ENCODE measurements around the gene PPP1R1B.
A peak's percentile ranks its signal among the peaks of the same experiment; 100 is the strongest.

PPP1R1B gene

DNA sequence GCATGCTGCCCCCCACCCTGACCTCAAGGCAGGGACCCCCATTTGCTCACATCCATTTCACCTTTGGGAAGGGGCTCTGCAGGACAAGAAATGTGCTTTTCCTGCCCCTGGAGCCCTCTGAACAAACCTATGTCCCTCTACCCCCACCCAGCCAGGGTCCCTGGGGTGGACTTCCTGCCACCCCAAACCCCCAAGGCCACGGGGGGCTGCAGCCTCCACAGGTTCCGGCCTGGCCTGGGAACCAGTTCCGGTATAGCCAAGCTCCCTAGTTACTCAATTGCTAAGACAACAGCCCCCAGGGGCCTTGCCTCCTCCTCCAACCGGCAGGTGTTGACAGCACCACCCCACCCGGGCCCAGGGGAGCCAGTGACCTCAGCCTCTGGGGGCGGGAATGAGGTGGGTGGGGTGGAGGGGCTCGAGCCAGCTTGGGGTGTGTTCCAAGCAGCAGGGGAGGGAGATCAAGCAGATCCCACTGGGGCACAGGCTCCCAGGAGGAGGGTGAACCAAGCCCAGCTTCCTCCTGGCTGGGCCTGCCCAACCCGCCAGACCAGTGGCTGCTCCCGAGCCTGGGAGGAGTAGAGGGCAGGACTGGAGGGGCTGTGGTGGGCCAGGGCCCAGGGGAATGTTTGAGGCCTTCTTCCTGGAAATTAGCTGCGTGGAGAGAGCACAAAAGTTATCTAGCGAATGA lies 48.1 kb downstream of the PPP1R1B start:
- TF ChIP-seq FOXM1 (IDR thresholded peaks at IDR 0.05; ENCODE audit: borderline replicate concordance, low read depth), result no peak
- TF ChIP-seq, protein P1, sequence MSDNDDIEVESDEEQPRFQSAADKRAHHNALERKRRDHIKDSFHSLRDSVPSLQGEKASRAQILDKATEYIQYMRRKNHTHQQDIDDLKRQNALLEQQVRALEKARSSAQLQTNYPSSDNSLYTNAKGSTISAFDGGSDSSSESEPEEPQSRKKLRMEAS (IDR thresholded peaks at IDR 0.05), result peak; percentile 68; the same call in 1 of the 2 replicates
- TF ChIP-seq TCF12 (IDR thresholded peaks at IDR 0.05; ENCODE audit: low read depth), result peak; percentile 82
- TF ChIP-seq EP300 (IDR thresholded peaks at IDR 0.05; ENCODE audit: borderline replicate concordance), result peak; percentile 75
- TF ChIP-seq ZBTB7A (IDR thresholded peaks at IDR 0.05; ENCODE audit: low read depth), result peak; percentile 94
- no peak for TF ChIP-seq TAF1 (IDR thresholded peaks at IDR 0.05; ENCODE audit: low read depth)
- TF ChIP-seq RAD21 (IDR thresholded peaks at IDR 0.05; ENCODE audit: low read depth), result no peak
- TF ChIP-seq NFIC (IDR thresholded peaks at IDR 0.05), result peak; percentile 73
- peak; percentile 7; the same call in 1 of the 2 replicates for TF ChIP-seq CEBPB (IDR thresholded peaks at IDR 0.05)
- TF ChIP-seq CREB1 (IDR thresholded peaks at IDR 0.05; ENCODE audit: low read depth), result no peak
- TF ChIP-seq, protein P2, sequence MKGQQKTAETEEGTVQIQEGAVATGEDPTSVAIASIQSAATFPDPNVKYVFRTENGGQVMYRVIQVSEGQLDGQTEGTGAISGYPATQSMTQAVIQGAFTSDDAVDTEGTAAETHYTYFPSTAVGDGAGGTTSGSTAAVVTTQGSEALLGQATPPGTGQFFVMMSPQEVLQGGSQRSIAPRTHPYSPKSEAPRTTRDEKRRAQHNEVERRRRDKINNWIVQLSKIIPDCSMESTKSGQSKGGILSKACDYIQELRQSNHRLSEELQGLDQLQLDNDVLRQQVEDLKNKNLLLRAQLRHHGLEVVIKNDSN (IDR thresholded peaks at IDR 0.05), result no peak
- TF ChIP-seq YY1 (IDR thresholded peaks at IDR 0.05; ENCODE audit: low read depth), result 0 out of 2 replicates have a peak, but pooled peaks have one; percentile 4
- TF ChIP-seq, protein P3, sequence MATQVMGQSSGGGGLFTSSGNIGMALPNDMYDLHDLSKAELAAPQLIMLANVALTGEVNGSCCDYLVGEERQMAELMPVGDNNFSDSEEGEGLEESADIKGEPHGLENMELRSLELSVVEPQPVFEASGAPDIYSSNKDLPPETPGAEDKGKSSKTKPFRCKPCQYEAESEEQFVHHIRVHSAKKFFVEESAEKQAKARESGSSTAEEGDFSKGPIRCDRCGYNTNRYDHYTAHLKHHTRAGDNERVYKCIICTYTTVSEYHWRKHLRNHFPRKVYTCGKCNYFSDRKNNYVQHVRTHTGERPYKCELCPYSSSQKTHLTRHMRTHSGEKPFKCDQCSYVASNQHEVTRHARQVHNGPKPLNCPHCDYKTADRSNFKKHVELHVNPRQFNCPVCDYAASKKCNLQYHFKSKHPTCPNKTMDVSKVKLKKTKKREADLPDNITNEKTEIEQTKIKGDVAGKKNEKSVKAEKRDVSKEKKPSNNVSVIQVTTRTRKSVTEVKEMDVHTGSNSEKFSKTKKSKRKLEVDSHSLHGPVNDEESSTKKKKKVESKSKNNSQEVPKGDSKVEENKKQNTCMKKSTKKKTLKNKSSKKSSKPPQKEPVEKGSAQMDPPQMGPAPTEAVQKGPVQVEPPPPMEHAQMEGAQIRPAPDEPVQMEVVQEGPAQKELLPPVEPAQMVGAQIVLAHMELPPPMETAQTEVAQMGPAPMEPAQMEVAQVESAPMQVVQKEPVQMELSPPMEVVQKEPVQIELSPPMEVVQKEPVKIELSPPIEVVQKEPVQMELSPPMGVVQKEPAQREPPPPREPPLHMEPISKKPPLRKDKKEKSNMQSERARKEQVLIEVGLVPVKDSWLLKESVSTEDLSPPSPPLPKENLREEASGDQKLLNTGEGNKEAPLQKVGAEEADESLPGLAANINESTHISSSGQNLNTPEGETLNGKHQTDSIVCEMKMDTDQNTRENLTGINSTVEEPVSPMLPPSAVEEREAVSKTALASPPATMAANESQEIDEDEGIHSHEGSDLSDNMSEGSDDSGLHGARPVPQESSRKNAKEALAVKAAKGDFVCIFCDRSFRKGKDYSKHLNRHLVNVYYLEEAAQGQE (IDR thresholded peaks at IDR 0.05; ENCODE audit: low read depth), result no peak
- TF ChIP-seq EGR1 (IDR thresholded peaks at IDR 0.05), result peak; percentile 61
- 0 out of 2 replicates have a peak, but pooled peaks have one; percentile 30 for TF ChIP-seq TEAD4 (IDR thresholded peaks at IDR 0.05)

DNA sequence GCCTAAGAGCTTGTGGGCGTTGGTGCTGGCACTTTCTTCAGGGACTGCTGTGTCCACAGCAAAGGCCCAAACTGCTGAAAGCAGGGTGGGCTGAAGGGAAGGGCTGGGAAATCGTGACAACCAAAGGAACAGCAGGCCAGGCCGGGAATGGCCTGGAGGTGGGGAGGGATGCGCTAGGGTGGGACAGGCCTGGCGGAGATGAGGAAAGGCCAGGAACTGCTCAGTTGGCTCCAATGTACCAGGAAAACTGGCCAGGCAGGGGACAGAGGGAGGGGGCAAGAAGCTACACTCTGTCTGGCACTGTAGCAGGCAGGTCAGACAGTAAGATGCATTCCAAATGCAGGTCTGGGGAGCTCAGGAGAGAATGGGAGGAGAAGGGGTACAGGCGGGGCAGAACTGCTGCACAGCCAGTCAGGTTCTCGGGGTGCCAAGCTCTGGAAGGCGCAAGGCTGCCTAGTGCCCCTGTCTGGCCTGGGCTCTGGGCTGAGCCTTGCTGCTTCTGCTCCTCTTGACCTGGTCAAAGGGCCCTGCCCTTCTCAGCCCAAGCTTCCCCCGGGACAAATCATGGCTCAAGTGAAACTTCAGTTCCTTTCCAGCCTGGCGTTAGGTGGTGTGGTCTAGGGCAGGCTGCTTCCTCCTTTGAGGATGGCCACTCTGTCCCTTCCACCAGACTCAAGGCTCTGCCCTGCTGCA lies 48.8 kb downstream of the PPP1R1B start:
- no peak for TF ChIP-seq FOXM1 (IDR thresholded peaks at IDR 0.05; ENCODE audit: borderline replicate concordance, low read depth)
- no peak for TF ChIP-seq ZBTB7A (IDR thresholded peaks at IDR 0.05; ENCODE audit: low read depth)
- TF ChIP-seq, protein P2 (IDR thresholded peaks at IDR 0.05), result no peak
- no peak for TF ChIP-seq TAF1 (IDR thresholded peaks at IDR 0.05; ENCODE audit: low read depth)
- no peak for TF ChIP-seq RAD21 (IDR thresholded peaks at IDR 0.05; ENCODE audit: low read depth)
- no peak for TF ChIP-seq CEBPB (IDR thresholded peaks at IDR 0.05)
- TF ChIP-seq YY1 (IDR thresholded peaks at IDR 0.05; ENCODE audit: low read depth), result no peak
- TF ChIP-seq TCF12 (IDR thresholded peaks at IDR 0.05; ENCODE audit: low read depth), result no peak
- no peak for TF ChIP-seq NFIC (IDR thresholded peaks at IDR 0.05)
- no peak for TF ChIP-seq TEAD4 (IDR thresholded peaks at IDR 0.05)
- TF ChIP-seq CREB1 (IDR thresholded peaks at IDR 0.05; ENCODE audit: low read depth), result no peak
- TF ChIP-seq EGR1 (IDR thresholded peaks at IDR 0.05), result no peak
- TF ChIP-seq, protein P3 (IDR thresholded peaks at IDR 0.05; ENCODE audit: low read depth), result no peak
- TF ChIP-seq EP300 (IDR thresholded peaks at IDR 0.05; ENCODE audit: borderline replicate concordance), result no peak
- TF ChIP-seq, protein P1 (IDR thresholded peaks at IDR 0.05), result no peak

DNA sequence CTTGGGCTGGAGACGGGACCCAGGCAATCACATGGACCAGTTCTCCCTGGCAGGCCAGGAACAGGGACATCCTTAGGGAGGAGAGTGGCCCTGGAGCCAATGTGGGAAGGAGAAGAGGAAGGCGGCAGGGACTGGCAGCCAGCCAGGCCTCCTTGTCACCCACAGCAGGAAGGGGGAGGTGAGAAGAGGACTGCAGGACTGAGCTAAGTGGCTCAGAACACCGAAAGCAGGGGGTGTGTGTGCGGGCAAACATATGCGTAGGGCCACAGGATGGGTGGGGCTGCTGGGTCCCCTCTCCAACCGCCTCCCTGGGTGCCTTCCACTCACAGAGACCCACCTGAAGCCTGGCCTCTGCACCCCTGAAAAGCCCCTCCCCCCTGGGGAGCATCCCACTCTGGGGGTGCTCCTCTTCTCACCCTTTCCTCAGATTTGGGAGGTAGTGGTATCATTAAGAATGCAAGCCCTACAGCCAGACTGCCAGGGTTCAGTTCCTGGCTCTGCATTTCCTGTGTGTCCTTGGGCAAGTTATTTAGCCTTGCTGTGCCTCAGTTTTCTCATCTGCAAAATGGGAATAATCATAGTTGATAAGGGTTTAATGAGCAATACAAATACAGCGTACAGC lies 49.6 kb downstream of the PPP1R1B start:
- TF ChIP-seq NFIC (IDR thresholded peaks at IDR 0.05), result peak; percentile 86
- TF ChIP-seq TAF1 (IDR thresholded peaks at IDR 0.05; ENCODE audit: low read depth), result no peak
- TF ChIP-seq, protein P1 (IDR thresholded peaks at IDR 0.05), result peak; percentile 55
- TF ChIP-seq RAD21 (IDR thresholded peaks at IDR 0.05; ENCODE audit: low read depth), result no peak
- no peak for TF ChIP-seq EP300 (IDR thresholded peaks at IDR 0.05; ENCODE audit: borderline replicate concordance)

DNA sequence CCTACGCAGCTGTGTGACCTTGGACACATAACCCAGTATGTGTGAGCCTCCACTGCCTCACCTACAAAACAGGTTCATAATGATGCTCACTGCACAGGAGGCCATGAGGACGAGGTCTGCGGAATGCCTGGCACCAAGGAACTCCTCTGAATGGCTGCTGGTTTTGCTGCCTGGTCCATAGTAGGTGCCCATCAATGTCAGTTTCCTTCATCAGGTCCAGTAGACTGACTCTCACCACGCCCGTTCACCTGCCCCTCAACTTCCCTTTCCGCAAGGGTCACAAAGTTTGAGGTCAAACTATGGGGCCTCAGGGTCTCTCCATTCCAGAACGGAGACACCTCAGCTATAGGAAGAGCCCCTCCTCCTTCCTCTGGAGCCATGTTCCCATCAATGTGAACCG lies 50.3 kb downstream of the PPP1R1B start:
- TF ChIP-seq NFIC (IDR thresholded peaks at IDR 0.05) (no peak), RAD21 (IDR thresholded peaks at IDR 0.05; ENCODE audit: low read depth) (no peak), TEAD4 (IDR thresholded peaks at IDR 0.05) (no peak), TCF12 (IDR thresholded peaks at IDR 0.05; ENCODE audit: low read depth) (no peak), CEBPB (IDR thresholded peaks at IDR 0.05) (no peak), ZBTB7A (IDR thresholded peaks at IDR 0.05; ENCODE audit: low read depth) (no peak), EGR1 (IDR thresholded peaks at IDR 0.05) (no peak)
- TF ChIP-seq, protein P1 (IDR thresholded peaks at IDR 0.05), result no peak
- TF ChIP-seq, protein P3 (IDR thresholded peaks at IDR 0.05; ENCODE audit: low read depth), result no peak

Data from Ishikawa (cell line).